ENCODE data around the gene LAMC1. TPM values are rescaled to one million over a fixed set of nuclear protein-coding genes. Genes with fewer than 3 reads are reported as not detected.
"Not testable (repeated sequence)": the region's sequence is repeated elsewhere in the genome, so short reads cannot be mapped to it uniquely, and the experiment has no call there.

LAMC1 gene
- total and polyA plus RNA-seq, 2 experiments from 2014 or later: 18.4 to 116 TPM

DNA sequence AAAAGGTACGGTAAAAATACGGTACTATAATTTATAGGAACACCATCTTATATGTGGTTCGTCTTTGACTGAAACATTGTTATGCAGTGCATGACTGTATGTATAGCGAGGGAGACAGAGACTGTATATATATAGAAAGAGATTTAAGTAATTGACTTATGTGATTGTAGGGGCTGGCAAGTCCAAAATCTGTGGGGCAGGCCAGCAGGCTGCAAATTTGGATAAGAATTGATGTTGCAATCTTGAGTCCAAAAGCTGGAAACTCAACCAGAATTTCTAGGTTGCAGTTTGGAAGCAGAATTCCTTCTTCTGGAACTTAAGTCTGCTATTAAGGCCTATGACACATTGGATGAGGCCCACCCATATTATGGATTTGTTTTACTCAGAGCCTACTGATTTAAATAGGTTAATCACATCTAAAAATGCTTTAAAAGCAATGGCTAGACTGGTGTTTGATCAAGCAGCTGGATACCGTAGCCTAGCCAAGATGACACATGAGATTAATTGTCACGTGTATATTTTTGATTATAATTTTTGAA lies 42.0 kb downstream of the LAMC1 start:
- no peak overlapping the region for H3K27ac ChIP-seq (ENCODE audit: low read depth)
- Mint-ChIP-seq H3K36me3 (ENCODE audit: low read depth) (peaks cover 10% of the 10 kb centered on the region; the same call in 2 of the 3 replicates), H3K27ac (no peak overlapping the region), H3K4me1 (peaks cover 8% of the 10 kb centered on the region), H3K27me3 (ENCODE audit: insufficient read depth, low read depth, poor library complexity) (no peaks in the 10 kb centered on the region), H3K9me3 (no peaks in the 10 kb centered on the region), H3K4me3 (no peak overlapping the region)
- H3K27me3 ChIP-seq (ENCODE audit: insufficient read depth): no peaks in the 10 kb centered on the region
- no peak for TF ChIP-seq POLR2AphosphoS5 (IDR thresholded peaks at IDR 0.05; ENCODE audit: low read depth)
- TF ChIP-seq ZNF114 (CRISPR knock-in tag; IDR thresholded peaks at IDR 0.05): no peak
- TF ChIP-seq, protein P1, sequence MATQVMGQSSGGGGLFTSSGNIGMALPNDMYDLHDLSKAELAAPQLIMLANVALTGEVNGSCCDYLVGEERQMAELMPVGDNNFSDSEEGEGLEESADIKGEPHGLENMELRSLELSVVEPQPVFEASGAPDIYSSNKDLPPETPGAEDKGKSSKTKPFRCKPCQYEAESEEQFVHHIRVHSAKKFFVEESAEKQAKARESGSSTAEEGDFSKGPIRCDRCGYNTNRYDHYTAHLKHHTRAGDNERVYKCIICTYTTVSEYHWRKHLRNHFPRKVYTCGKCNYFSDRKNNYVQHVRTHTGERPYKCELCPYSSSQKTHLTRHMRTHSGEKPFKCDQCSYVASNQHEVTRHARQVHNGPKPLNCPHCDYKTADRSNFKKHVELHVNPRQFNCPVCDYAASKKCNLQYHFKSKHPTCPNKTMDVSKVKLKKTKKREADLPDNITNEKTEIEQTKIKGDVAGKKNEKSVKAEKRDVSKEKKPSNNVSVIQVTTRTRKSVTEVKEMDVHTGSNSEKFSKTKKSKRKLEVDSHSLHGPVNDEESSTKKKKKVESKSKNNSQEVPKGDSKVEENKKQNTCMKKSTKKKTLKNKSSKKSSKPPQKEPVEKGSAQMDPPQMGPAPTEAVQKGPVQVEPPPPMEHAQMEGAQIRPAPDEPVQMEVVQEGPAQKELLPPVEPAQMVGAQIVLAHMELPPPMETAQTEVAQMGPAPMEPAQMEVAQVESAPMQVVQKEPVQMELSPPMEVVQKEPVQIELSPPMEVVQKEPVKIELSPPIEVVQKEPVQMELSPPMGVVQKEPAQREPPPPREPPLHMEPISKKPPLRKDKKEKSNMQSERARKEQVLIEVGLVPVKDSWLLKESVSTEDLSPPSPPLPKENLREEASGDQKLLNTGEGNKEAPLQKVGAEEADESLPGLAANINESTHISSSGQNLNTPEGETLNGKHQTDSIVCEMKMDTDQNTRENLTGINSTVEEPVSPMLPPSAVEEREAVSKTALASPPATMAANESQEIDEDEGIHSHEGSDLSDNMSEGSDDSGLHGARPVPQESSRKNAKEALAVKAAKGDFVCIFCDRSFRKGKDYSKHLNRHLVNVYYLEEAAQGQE (IDR thresholded peaks at IDR 0.05; ENCODE audit: unreplicated experiment): no peak
- TF ChIP-seq NANOG (IDR thresholded peaks at IDR 0.05; ENCODE audit: borderline replicate concordance): no peak
- no peak for TF ChIP-seq STAT1 (IDR thresholded peaks at IDR 0.05; ENCODE audit: unreplicated experiment)
- H3K36me3 ChIP-seq (ENCODE audit: insufficient read depth): 0 out of 2 replicates have a peak, but pooled peaks cover 3% of the 10 kb centered on the region
- H4K20me1 ChIP-seq (replicated peaks; ENCODE audit: insufficient read depth): no peaks in the 10 kb centered on the region; the same call in 1 of the 2 replicates
- ATAC-seq: no peak
- DNase-seq (ENCODE audit: low spot score): no peak
- no peak overlapping the region for H3K4me2 ChIP-seq
- H3K4me1 ChIP-seq (ENCODE audit: insufficient read depth): peaks cover 4% of the 10 kb centered on the region; the same call in 1 of the 2 replicates
- no peak overlapping the region for H3K4me3 ChIP-seq
- H2AFZ ChIP-seq: no peak overlapping the region
- H3K79me2 ChIP-seq (replicated peaks; ENCODE audit: insufficient read depth): peaks cover 81% of the 10 kb centered on the region
- no peaks in the 10 kb centered on the region for H3F3A ChIP-seq (replicated peaks; ENCODE audit: low read depth)
- no peaks in the 10 kb centered on the region for H3K9me2 ChIP-seq (ENCODE audit: insufficient read depth)

DNA sequence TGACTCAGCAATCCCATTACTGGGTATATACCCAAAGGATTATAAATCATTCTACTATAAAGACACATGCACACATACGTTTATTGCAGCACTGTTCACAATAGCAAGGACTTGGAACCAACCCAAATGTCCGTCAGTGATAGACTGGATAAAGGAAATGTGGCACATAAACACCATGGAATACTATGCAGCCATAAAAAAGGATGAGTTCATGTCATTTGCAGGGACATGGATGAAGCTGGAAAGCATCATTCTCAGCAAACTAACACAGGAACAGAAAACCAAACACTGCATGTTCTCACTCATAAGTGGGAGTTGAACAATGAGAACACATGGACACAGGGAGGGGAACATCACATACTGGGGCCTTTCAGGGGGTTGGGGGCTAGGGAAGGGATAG lies 43.2 kb downstream of the LAMC1 start:
- H2AFZ ChIP-seq; H3K27ac Mint-ChIP-seq; H3K27me3 Mint-ChIP-seq (ENCODE audit: insufficient read depth, low read depth, poor library complexity); H3K9me2 ChIP-seq (ENCODE audit: insufficient read depth); H3K4me2 ChIP-seq; DNase-seq (ENCODE audit: low spot score); ATAC-seq; H3F3A ChIP-seq (replicated peaks; ENCODE audit: low read depth); H3K4me3 Mint-ChIP-seq; H3K9me3 Mint-ChIP-seq; H3K4me3 ChIP-seq; H4K20me1 ChIP-seq (replicated peaks; ENCODE audit: insufficient read depth); H3K27ac ChIP-seq (ENCODE audit: low read depth); H3K36me3 ChIP-seq (ENCODE audit: insufficient read depth); H3K27me3 ChIP-seq (ENCODE audit: insufficient read depth): not testable (repeated sequence)
- peaks cover 10% of the 10 kb centered on the region; the same call in 2 of the 3 replicates for H3K36me3 Mint-ChIP-seq (ENCODE audit: low read depth)
- peaks cover 20% of the 10 kb centered on the region for H3K4me1 Mint-ChIP-seq
- peaks cover 82% of the 10 kb centered on the region for H3K79me2 ChIP-seq (replicated peaks; ENCODE audit: insufficient read depth)
- peaks cover 15% of the 10 kb centered on the region; the same call in 1 of the 2 replicates for H3K4me1 ChIP-seq (ENCODE audit: insufficient read depth)

DNA sequence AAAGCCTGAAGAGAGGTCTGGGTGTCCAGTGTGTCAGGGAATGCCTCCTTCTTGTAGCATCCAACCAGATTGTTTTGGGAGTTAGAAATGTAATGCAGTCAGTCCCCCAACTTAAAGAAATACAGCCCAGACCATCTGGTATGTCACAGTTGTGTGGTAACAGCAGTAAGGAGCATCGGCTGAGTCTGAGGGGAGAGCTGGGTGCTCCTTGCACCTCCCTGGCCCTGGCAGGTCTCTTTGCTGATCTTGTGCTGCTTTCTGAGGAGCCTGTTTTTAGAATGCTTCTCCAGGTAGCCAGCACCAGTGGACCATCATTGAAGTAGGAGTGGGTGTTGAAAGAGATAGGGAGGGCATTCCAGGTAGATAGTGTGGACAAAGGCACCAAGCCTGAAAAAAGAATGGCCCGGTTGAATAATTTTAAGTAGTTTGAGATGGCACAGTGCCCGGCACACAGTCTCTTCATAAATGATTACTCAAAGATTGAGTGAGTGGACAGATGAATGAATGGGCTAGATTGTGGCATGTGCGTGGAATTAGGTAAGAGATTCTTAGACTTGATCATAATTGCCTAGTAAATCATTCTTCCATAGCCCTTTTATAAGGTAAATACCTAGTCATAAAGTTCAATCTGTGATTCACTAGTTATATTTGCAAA lies 46.5 kb downstream of the LAMC1 start:
- H3K9me2 ChIP-seq (ENCODE audit: insufficient read depth): no peaks in the 10 kb centered on the region
- peak; percentile 15 for DNase-seq (ENCODE audit: low spot score)
- H3K36me3 Mint-ChIP-seq (ENCODE audit: low read depth): peaks cover 18% of the 10 kb centered on the region
- H3K4me1 Mint-ChIP-seq: peaks cover 22% of the 10 kb centered on the region
- peaks cover 90% of the 10 kb centered on the region for H3K79me2 ChIP-seq (replicated peaks; ENCODE audit: insufficient read depth)
- no peak overlapping the region for H3K4me3 ChIP-seq
- peak overlapping the region; percentile 64 for H3K27ac ChIP-seq (ENCODE audit: low read depth)
- ATAC-seq: peak; percentile 42; the same call in 2 of the 3 replicates
- H4K20me1 ChIP-seq (replicated peaks; ENCODE audit: insufficient read depth): no peaks in the 10 kb centered on the region; the same call in 1 of the 2 replicates
- H3K36me3 ChIP-seq (ENCODE audit: insufficient read depth): 0 out of 2 replicates have a peak, but pooled peaks cover 3% of the 10 kb centered on the region
- no peak for TF ChIP-seq EZH2 (IDR thresholded peaks at IDR 0.05; ENCODE audit: low read depth, unreplicated experiment)
- TF ChIP-seq, protein P2, sequence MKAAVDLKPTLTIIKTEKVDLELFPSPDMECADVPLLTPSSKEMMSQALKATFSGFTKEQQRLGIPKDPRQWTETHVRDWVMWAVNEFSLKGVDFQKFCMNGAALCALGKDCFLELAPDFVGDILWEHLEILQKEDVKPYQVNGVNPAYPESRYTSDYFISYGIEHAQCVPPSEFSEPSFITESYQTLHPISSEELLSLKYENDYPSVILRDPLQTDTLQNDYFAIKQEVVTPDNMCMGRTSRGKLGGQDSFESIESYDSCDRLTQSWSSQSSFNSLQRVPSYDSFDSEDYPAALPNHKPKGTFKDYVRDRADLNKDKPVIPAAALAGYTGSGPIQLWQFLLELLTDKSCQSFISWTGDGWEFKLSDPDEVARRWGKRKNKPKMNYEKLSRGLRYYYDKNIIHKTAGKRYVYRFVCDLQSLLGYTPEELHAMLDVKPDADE (IDR thresholded peaks at IDR 0.05): no peak
- TF ChIP-seq ZNF114 (CRISPR knock-in tag; IDR thresholded peaks at IDR 0.05): no peak
- no peaks in the 10 kb centered on the region for H3F3A ChIP-seq (replicated peaks; ENCODE audit: low read depth)
- H3K27ac Mint-ChIP-seq: no peak overlapping the region; the same call in 1 of the 2 replicates
- no peak overlapping the region for H3K4me2 ChIP-seq
- peaks cover 17% of the 10 kb centered on the region; the same call in 1 of the 2 replicates for H3K4me1 ChIP-seq (ENCODE audit: insufficient read depth)
- no peaks in the 10 kb centered on the region for H3K27me3 ChIP-seq (ENCODE audit: insufficient read depth)
- H2AFZ ChIP-seq: no peak overlapping the region
- H3K27me3 Mint-ChIP-seq (ENCODE audit: insufficient read depth, low read depth, poor library complexity): no peaks in the 10 kb centered on the region
- H3K9me3 Mint-ChIP-seq: peaks cover 8% of the 10 kb centered on the region
- no peak overlapping the region for H3K4me3 Mint-ChIP-seq

Measured in GM23338 (cell line).